Calu3 (cell line): ENCODE measurements around the gene PTPN13. TPM values are rescaled to one million over a fixed set of nuclear protein-coding genes. Genes with fewer than 3 reads are reported as not detected.
"Not testable (repeated sequence)": the region's sequence is repeated elsewhere in the genome, so short reads cannot be mapped to it uniquely, and the experiment has no call there.

Source experiments
- BruUV-seq: library from RNA; stranded (reverse); fragments of 400-500 nt; replicated peaks from 2 replicates; lab custom pipeline; 2021; lab: Mats Ljungman, UMichigan
- CTCF ChIA-PET: fragments of 300-600 bp; sonication (Branson Sonifier 250); formaldehyde crosslinking; loops from one replicate; lab custom pipeline; 2022; ENCODE audit warnings: antibody characterized with exemption; lab: Charles Lee
- DNase-seq: peaks from one replicate; pipeline ENCODE4 v3.0.0; 2022
- H3K27ac Mint-ChIP-seq: one replicate; pipeline ENCODE4 v1.8.0; 2022; ENCODE audit warnings: mixed read lengths; ENCODE audit not compliant: unreplicated experiment
- H3K27me3 Mint-ChIP-seq: one replicate; pipeline ENCODE4 v1.8.0; 2022; ENCODE audit warnings: mixed read lengths; ENCODE audit not compliant: unreplicated experiment
- H3K36me3 Mint-ChIP-seq: one replicate; pipeline ENCODE4 v1.8.0; 2022; ENCODE audit warnings: mild to moderate bottlenecking, moderate library complexity, mixed read lengths; ENCODE audit not compliant: insufficient read depth, unreplicated experiment
- H3K4me1 Mint-ChIP-seq: one replicate; pipeline ENCODE4 v1.8.0; 2022; ENCODE audit warnings: mild to moderate bottlenecking, low read depth, mixed read lengths; ENCODE audit not compliant: unreplicated experiment
- H3K4me3 Mint-ChIP-seq: one replicate; pipeline ENCODE4 v1.8.0; 2022; ENCODE audit warnings: mild to moderate bottlenecking, low read depth, moderate library complexity, mixed read lengths; ENCODE audit not compliant: unreplicated experiment
- H3K9me3 Mint-ChIP-seq: one replicate; pipeline ENCODE4 v1.8.0; 2022; ENCODE audit warnings: low read depth, mixed read lengths; ENCODE audit not compliant: unreplicated experiment
- CTCF ChIP-seq: fragments of 200-600 bp; IDR thresholded peaks from one replicate; pipeline ENCODE4 v1.8.0; 2022; ENCODE audit warnings: antibody characterized with exemption; ENCODE audit not compliant: unreplicated experiment
- intact Hi-C: fragments of 100-400 bp; cut with micrococcal nuclease; formaldehyde crosslinking; loops from one replicate; pipeline ENCODE4 v1.10.0; 2022; ENCODE audit not compliant: unreplicated experiment
- total RNA-seq: library from RNA; stranded (reverse); gene quantifications from 2 replicates; pipeline ENCODE4 v1.2.3, GENCODE V29; 2022

Gene PTPN13
- total RNA-seq, 1 experiment from 2014 or later, result 23.3 TPM

DNA sequence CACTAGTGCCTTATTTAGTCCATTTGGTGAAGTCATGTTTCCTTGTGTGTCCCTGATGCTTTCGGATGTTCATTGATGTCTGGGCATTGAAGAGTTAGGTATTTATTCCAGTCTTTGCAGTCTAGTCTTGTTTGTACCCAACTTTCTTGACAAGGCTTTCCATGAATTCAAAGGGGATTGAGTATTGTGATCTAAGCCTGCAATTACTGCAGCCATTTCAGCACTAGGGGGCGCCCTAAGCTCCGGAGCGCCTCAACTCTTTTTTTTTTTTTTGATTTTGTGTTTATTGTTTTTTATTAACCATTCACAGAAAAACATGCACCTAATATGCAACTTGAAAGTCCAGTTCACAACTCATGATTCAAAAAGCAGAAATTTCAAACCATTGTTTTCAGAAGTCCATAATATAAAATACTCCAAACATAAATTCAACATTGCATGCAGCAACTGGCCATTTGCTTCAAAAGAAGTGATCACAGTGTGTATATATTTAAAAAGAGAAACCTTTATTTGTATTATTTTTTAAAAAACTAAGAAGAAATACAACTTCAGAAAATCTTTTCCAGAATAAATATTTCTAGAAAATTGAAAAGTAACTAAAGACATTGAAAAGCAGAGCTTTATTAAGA is 59.2 kb downstream of the PTPN13 start:
- Mint-ChIP-seq H3K4me3 (no peak overlapping the region), H3K4me1 (no peaks in the 10 kb centered on the region), H3K9me3 (peaks cover 15% of the 10 kb centered on the region), H3K36me3 (no peaks in the 10 kb centered on the region), H3K27me3 (no peaks in the 10 kb centered on the region), H3K27ac (no peak overlapping the region)
- TF ChIP-seq CTCF, result peak; percentile 18
- peak; percentile 4 for DNase-seq
- intact Hi-C loops, result no loop called here
- CTCF ChIA-PET, result interaction anchor here (0.7 kb wide), 1 partner anchor 421 kb away, joined by 3 read pairs; no protein-coding TSS in a partner anchor
- BruUV-seq, result no TSS peak

DNA sequence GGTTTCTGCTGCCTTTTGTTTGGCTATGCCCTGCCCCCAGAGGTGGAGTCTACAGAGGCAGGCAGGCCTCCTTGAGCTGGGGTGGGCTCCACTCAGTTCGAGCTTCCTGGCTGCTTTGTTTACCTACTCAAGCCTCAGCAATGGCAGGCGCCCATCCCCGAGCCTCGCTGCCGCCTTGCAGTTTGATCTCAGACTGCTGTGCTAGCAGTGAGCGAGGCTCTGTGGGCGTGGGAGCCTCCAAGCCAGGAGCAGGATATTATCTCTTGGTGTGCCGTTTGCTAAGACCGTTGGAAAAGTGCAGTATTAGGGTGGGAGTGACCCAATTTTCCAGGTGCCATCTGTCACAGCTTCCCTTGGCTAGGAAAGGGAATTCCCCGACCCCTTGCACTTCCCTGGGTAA is 62.7 kb downstream of the PTPN13 start:
- H3K9me3 Mint-ChIP-seq, H3K4me3 Mint-ChIP-seq, H3K27ac Mint-ChIP-seq, CTCF ChIA-PET, H3K36me3 Mint-ChIP-seq, DNase-seq, H3K4me1 Mint-ChIP-seq, BruUV-seq, intact Hi-C loops, H3K27me3 Mint-ChIP-seq: not testable (repeated sequence)

- DNase-seq, result no peak
- Mint-ChIP-seq H3K27me3 (no peaks in the 10 kb centered on the region), H3K4me3 (no peak overlapping the region), H3K27ac (no peak overlapping the region), H3K4me1 (no peaks in the 10 kb centered on the region), H3K36me3 (no peaks in the 10 kb centered on the region), H3K9me3 (peaks cover 7% of the 10 kb centered on the region)
- no peak for TF ChIP-seq CTCF
- CTCF ChIA-PET, result no interaction called here
- intact Hi-C loops, result no loop called here
- no TSS peak for BruUV-seq
Observed at GRCh38 chr4:86657382-86657781, 63.3 kb downstream of the PTPN13 start.

DNA sequence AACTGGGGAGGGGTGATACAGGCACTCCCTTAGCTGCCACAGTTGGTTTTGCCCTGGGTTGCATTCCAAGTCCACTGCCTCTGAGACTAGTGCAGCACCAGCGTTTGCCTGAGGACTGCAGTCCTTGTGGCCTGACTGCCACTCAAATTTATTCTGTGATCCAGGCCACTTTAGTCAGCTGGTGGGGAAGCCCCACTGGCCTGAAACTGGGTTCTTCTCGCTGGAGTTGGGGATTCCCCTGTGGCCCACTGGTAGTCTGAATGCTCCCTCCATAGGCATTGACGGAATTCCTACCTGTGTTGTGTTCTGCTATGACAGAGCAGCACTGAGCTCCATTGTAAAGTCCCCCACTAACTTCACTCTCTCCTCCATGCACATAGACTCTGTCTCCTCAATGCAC is 63.8 kb downstream of the PTPN13 start:
- intact Hi-C loops, result no loop called here
- H3K36me3 Mint-ChIP-seq, result no peaks in the 10 kb centered on the region
- no TSS peak for BruUV-seq

More for the DNA sequence above, 63.8 kb downstream of the PTPN13 start:
- H3K4me3 Mint-ChIP-seq, result no peak overlapping the region
- DNase-seq, result no peak
- no peaks in the 10 kb centered on the region for H3K4me1 Mint-ChIP-seq
- H3K27ac Mint-ChIP-seq, result no peak overlapping the region
- H3K27me3 Mint-ChIP-seq, result no peaks in the 10 kb centered on the region
- H3K9me3 Mint-ChIP-seq, result peaks cover 5% of the 10 kb centered on the region
- CTCF ChIA-PET, result no interaction called here
- no peak for TF ChIP-seq CTCF
